Activated naive CD4-positive, alpha-beta T cell treated with Interleukin-2 at 50 U/mL for 16 hours (primary cell): ENCODE data around the gene B9D1.

Source experiments
- DNase-seq: peaks from one replicate; pipeline ENCODE4 v3.0.0-alpha.2; 2020

Gene B9D1

GRCh38 chr17:19317359-19318095 is 45.0 kb downstream of the B9D1 start:
- no peak for DNase-seq

GRCh38 chr17:19316761-19317358 is 45.7 kb downstream of the B9D1 start:
- DNase-seq: no peak

DNA sequence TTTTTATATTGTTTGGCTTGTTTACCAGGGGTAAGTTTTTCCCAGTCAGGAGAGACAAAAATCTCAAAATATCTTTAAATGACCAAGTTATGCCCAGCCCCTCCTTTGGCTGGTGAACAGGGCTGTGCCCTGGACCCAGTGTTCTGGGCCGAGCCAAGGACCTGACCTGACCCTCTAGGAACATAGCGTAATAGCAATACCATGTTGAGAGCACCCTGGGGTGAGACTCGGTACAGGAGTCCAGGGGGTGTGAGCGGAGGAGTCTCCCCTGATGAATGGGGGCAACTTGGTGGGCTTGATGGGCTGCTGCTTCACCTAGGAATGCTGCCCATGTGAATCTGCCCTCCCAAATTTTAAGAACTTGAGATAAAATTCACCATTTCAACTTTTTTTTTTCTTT is 47.4 kb downstream of the B9D1 start:
- no peak for DNase-seq

DNA sequence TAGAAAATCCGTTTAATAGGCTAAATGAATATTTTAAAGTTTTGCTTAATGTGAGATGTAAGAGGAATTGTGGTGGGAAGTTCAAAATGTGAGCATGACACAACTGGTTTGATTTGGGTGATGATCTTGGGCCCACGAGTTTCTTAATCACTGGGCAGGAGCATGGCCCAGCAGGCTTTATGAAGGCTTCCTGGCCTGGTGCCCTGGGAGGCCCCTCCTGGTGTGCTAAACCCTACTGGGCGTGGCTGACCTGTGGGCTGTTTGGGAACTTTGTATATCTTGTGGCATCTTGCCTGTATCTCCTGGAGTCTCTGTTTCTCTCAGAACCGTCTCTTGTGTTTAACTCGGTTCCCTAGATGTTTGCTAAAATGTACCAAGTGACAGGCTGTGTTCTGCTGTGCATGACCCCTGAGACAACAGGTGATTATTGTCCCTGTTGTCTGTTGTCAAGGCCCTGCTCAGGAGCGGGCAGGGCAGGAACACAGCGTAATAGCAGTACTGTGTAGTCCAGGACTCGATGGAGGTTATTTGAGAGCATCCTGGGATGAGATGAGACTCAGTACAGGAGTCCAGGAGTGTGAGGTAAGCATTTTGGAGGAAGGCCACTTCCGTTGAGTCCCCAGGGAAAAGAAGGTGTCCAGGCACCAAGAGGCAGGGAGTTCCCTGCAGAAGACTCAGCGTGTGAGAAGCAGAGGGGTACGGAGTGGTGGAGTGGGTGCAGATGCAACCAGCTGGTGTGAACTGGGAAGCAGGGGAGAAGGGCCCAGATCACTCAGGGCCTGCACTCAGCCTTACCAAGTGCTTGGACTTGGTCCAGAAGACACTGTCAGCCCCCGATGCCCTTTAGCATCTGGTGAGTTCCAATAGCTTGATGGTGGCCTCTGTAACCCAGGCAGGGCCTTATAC is 48.5 kb downstream of the B9D1 start:
- no peak for DNase-seq

DNA sequence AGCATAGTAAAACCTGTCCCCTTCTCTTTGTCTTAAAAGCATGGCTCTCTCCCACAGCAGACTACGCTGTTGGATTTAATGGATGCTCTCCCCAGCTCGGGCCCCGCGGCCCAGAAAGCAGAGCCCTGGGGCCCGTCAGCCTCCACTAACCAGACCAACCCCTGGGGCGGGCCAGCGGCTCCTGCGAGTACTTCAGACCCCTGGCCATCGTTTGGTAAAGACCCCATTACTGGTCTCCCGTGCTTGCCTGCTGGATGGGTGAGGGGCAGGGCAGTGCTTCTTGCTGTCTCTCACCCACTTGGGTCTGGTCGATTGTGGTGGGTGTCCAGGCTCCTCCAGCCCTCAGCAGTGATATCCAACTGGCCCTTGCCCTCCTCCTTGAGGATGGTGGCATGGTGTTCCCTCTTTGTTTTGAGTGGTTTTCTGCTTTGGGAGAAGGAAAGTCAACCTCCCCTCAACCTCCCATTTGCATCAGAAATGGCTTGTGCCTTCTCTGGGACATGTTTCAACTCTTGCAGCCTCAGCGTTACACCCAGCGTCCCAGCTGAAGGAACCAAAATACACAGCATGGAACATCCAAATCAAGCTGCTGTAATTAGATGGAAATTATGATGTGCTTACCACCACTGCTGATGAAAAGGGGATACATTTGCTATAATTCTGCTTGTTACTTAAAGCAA is 49.3 kb downstream of the B9D1 start:
- DNase-seq: no peak

- no peak for DNase-seq
Observed at GRCh38 chr17:19312406-19312805, 50.1 kb downstream of the B9D1 start.

DNA sequence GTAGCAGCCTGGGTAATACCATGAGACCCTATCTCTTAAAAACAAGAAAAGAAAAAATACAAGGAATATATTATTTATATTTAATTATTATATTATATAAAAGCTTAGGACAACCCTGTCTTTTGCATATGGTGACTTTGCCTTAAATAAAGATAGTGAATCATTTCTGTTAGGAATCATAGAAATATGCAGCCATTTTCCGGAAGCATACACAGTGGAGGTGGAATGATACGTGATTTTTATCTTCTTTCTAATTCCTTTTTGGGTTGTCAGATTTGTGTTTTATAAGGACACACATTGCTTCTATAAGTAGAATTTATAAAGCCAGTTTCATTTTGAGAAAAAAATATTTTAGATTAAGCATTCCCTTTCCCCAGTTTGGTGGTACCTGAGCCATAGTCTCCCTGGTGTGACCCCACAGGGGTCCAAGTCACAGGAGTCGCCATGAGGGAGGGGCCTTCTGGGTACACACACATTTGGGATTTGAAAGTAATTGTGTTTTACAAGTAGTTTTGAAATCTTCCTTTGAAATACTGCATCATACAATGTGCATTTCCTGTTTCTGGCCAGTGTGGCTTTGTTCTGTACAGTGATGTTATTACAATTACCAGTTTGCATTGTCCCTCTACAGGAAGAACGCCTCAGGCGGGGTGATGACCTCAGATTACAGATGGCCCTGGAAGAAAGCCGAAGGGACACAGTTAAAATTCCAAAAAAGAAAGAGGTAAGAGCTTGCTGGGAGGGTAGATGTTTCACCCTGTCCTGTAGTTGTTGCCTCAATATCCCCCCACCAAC is 50.9 kb downstream of the B9D1 start:
- no peak for DNase-seq

DNA sequence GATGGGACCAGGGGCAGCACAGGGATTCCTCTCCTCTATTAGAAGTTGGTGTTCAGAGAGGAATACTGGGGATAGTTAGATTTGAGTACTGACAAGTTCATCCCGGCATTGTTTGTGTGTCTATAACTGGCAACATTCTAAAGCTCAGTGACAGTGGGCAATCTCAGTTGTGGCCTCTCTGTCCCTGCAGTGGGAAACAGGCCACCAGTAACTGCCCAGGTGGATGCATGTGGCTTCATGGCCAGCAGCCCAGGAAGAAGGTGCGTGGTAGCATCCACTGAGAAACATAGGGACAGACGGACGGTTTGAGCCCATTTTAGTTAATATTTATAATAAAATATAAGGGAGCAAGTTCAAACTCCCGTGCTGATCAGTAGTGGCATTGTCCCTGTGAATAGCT is 51.5 kb downstream of the B9D1 start:
- no peak for DNase-seq

DNA sequence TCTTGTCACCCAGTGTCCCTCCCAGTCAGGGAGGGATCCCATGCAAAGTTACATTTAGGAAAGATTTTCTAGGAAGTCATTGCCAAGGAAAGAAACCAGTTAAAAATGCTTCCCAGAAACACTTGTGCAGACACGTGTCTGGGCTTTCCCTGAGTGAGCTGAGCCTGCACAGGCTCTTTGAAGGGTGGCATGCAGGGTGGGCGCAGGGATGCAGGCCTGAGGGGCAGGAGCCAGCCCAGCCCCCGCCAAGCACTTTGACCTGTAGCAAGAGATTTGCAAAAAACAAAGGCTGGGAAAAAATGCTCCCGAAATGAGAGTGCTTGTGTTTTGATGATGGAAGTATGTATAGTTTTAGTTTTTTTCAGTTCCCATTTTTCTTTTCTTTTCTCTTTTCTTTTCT is 52.4 kb downstream of the B9D1 start:
- DNase-seq: no peak

DNA sequence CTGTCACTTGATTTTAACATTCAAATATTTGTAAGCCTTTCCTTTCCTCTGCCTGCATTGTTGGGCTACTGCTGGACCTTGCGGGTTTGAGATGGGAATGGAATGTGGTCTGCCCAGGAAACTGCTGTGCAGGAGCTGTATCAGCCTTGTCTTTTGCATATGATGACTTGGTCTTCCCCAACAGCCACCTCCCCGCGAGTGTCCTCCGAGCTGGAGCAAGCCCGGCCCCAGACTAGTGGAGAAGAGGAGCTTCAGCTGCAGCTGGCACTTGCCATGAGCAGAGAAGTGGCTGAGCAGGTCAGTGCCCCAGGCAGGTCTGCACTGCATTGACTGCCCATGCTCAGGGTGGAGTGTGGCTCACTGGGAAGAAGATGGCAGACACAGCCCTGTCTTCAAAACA is 52.8 kb downstream of the B9D1 start:
- DNase-seq: no peak

DNA sequence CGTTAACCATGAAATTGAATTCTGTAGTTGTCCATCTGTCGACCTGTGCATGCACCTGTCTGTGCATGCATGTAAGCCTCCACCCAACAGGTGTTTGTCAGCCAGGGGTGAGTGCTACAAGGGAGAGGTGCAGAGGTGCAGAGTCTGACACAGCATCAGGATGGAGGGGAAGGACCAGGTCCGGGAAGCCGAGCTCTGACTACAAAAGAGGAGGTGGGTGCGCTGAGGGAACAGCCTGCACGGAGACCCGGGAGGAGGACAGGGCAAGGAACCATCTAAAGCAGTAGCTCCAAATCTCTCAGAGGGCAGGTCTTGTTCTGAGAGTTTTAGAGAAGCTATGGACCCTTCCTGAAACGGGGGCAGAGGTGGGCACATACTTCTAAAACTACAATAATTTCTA is 54.1 kb downstream of the B9D1 start:
- DNase-seq: no peak

DNA sequence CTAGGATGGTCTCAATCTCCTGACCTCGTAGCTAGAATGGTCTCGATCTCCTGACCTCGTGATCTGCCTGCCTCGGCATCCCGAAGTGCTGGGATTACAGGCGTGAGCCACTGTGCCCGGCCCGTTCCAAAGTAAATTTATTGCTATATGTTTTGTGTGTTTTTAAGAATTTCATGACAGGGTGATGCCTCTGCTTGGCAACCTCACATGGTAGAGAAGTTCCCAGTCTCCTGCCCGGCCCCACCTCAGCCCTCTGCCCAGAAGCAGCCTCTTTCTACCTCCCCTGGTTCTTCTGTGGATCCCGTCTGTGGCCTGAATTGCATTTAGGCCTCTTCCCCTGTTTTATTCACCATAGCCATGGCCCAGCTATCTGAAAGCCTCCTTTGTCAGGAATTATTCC is 55.0 kb downstream of the B9D1 start:
- no peak for DNase-seq

DNA sequence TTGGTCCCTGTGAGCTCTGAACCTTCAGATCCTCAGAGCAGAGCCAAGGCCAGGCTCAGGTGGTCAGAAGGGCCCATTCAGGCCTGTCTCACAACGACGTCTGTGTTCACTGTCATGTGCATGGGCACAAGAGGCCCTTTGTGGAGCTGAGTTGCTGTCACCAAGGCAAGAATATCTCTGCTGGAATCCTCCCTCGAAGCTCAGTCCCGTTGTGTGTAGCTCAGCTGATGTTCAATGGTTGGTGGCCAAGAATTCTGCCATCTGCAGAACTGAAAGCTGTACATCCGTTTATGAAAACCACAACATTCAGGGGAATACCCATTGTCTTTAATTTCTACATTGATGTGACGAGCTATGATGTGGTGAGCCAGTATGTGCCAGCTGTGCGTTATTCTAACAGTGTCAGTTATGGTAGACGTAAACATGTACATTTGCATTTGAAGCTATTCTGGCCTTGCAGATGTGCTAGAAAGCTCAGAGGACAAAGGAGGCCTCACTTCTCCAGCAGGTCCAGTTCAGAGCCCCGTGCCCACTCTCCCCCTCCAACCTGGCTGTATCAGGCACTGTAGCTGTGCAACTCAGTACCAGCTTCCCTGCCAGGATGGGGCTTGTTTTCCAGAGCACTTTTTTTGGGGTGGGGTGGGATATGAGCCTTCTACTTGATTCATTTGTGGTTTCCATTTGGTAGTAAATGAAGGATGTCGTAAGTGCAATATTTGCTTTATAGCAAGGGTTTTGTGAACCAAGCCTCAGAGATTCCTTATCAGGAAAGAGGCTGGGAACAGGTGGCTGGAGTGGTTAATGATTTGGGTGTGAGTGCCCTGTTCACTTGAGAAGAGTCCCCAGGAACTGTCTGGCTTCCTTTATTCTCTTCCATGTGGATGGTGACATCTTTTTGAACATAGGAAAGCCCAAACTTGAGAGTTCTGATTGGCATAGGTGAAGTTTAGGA is 56.1 kb downstream of the B9D1 start:
- peak; percentile 12 for DNase-seq

GRCh38 chr17:19305761-19306159 is 56.8 kb downstream of the B9D1 start:
- no peak for DNase-seq

DNA sequence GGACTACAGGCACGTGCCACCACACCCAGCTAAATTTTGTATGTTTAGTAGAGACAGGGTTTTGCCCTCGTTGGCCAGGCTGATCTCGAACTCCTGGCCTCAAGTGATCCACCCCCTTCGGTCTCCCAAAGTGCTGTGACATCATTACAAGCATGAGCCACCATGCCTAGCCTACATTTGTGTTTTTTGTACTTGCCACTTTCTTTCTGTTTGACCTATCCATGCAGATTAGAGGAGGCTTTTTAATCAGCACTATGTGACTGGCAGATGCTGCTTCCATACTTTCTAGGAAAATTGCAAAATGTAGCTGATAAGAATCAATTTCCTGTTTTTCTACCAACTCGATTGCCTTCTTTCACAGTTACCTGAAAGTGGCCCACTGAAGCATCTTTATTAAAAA is 57.3 kb downstream of the B9D1 start:
- DNase-seq: no peak

DNA sequence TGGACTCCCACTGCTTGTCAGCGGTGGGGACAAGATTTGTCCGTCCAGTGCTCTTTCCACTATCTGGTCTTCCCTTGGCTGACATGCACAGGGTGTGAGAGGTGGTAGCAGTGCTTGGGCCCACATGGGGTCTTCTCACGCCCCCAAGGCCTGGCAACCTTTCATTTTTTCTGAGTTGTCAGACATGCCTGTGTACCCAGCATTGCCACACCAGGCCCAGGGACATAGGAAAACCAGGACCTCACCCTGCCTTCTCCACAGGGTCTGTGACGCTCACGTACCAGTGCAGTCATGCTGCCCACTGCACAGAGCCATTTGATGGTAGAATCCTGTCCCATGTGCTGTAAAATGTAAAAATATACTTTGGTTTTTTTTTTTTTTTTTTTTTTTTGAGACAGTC is 57.8 kb downstream of the B9D1 start:
- DNase-seq: no peak

DNA sequence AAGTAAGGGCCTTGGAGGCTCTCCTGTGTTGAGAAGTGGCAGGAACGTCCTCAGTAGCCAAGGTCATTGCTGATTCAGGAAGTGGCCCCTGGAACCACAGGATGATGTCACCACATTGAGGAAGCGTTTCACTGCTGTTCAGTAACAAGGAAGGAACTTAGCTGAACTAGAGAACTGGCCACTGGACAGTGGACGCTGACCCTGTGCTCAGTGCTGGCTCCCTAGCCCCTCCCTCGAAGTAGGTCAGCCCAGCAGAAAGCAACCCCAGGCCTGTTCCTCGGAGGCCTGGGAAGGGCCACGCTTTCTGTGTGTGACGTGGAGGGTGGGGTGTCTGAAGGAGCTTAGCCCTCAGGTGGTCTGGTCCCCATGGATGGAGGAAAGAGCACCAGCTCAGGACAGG is 58.3 kb downstream of the B9D1 start:
- no peak for DNase-seq

GRCh38 chr17:19303367-19303776 is 59.2 kb downstream of the B9D1 start:
- no peak for DNase-seq

GRCh38 chr17:19302791-19303331 is 59.7 kb downstream of the B9D1 start:
- DNase-seq: no peak

DNA sequence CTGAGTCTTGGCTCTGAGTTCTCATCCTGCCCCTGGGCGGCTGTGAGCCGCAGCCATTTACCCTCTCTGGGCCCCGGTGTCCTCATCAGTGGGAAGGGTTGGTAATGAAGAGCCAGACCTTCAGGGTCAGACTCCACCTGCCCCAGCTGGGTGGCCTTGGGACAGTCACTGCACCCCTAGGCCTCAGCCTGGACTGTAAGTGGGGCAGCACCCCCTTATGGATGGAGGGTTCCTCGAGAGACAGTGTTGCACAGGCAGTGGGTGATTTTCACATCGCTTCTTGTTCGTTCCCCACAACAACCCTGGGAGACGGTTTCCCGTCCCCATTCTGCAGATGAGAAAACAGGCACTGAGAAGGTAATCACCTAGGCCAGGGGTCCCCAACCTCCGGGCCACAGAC is 60.5 kb downstream of the B9D1 start:
- DNase-seq: no peak
